Uterus (tissue), 4 donors: ENCODE data around the gene SESN3. TPM values are rescaled to one million over a fixed set of nuclear protein-coding genes. Genes with fewer than 3 reads are reported as not detected.

Source experiments
- DNase-seq, 2 donors: peaks; one replicate each; pipeline ENCODE4 v3.0.0-alpha.2; 2019 to 2020
- H3K27ac ChIP-seq, 2 donors: fragments of 200-600 bp; sonication (generic); 1 replicate in 1 of 2; 2 replicates in 1 of 2; pipeline ENCODE4 v1.5.1; 2016 to 2018
- H3K27me3 ChIP-seq, 2 donors: fragments of 200-600 bp; sonication (generic); one replicate each; pipeline ENCODE4 v1.5.1; 2018 to 2019; ENCODE audit warnings: control low read depth in 1 of 2
- H3K36me3 ChIP-seq, 2 donors: fragments of 200-600 bp; sonication (generic); one replicate each; pipeline ENCODE4 v1.5.1; 2019; ENCODE audit warnings: control low read depth in 1 of 2
- H3K4me1 ChIP-seq, 2 donors: fragments of 200-600 bp; sonication (generic); one replicate each; pipeline ENCODE4 v1.5.1; 2018 to 2019; ENCODE audit warnings: control low read depth in 1 of 2
- H3K4me3 ChIP-seq, 2 donors: fragments of 200-600 bp; sonication (generic); 1 replicate in 1 of 2; 2 replicates in 1 of 2; pipeline ENCODE4 v1.5.1; 2018 to 2019; ENCODE audit warnings: mild to moderate bottlenecking in 1 of 2
- H3K9me3 ChIP-seq, 2 donors: fragments of 200-600 bp; sonication (generic); one replicate each; pipeline ENCODE4 v1.5.1; 2019; ENCODE audit warnings: control low read depth in 1 of 2
- POLR2A ChIP-seq, 2 donors: fragments of 450-650 bp; IDR thresholded peaks; one replicate each; pipeline ENCODE4 v1.6.1; 2016; ENCODE audit warnings: antibody characterized with exemption in 2 of 2, mild to moderate bottlenecking in 1 of 2, moderate library complexity in 1 of 2
- intact Hi-C: fragments of 100-400 bp; cut with DNase I; formaldehyde crosslinking; loops from one replicate; pipeline ENCODE4 v1.15.1; 2023; ENCODE audit warnings: low total_unique reads
- total RNA-seq, 4 donors: library from RNA; depleted of rRNA in 3 of 4; stranded (reverse); fragments of >200 nt in 3 of 4; gene quantifications; one replicate each; pipeline versions ENCODE4 v1.1.0 to v1.2.4, GENCODE V29; 2014 to 2023
- TF ChIP-seq, protein P1 (sequence below), 4 experiments: fragments of 200-600 bp in 2 of 4; fragments of 450-650 bp in 2 of 4; sonication (generic) in 2 of 4; IDR thresholded peaks; one replicate each; pipeline ENCODE4 v1.5.1; 2016 to 2019; ENCODE audit warnings: antibody characterized with exemption in 4 of 4, mild to moderate bottlenecking in 2 of 4, moderate library complexity in 1 of 4
- donor health status: DM: yes; HTN: yes; CAD: no.

Gene SESN3
- total RNA-seq, 4 donors from 2014 or later, result 19.7 to 188 (median 39.3) TPM

DNA sequence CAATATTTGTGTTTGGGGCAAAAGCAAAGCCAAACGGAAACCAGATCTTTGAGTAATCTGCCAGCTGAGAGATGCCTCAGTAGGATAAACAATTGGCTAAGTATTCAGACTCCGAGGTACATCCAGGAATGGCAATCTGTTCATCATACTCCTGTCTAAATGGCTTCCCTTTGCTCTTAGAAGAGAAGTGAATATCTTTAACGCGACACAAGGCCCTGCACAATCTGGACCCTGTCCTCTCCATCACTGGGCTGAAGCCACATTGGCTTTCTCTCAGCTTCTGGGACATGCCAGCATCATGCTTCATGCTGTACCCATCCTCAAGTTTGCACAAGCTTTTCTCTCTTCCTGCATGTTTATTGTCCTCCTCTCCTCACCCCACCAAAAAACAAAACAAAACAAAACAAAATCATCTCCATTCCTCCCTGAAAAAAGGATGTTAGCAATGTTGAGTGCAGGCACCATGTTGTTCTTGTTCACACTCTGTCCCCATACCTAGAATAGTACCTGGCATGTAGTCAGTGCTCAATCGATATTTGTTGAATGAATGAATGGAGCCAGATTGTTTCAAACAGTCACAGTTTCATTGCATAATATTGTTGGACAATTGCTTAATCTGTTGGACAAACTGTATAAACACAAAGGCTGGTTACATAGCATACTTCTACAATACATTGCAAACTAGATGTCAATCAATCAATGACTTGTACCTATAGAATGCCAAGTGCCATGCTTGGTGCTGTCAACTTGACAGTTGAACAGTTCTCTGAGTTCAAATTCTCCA lies 38.2 kb upstream of the SESN3 start:
- H3K4me1 ChIP-seq, result peaks cover 0 to 7% of the 10 kb centered on the region in 2 donors
- H3K27me3 ChIP-seq, result no peaks in the 10 kb centered on the region
- no peak for DNase-seq
- TF ChIP-seq POLR2A (IDR thresholded peaks at IDR 0.05), result no peak
- TF ChIP-seq, protein P1, sequence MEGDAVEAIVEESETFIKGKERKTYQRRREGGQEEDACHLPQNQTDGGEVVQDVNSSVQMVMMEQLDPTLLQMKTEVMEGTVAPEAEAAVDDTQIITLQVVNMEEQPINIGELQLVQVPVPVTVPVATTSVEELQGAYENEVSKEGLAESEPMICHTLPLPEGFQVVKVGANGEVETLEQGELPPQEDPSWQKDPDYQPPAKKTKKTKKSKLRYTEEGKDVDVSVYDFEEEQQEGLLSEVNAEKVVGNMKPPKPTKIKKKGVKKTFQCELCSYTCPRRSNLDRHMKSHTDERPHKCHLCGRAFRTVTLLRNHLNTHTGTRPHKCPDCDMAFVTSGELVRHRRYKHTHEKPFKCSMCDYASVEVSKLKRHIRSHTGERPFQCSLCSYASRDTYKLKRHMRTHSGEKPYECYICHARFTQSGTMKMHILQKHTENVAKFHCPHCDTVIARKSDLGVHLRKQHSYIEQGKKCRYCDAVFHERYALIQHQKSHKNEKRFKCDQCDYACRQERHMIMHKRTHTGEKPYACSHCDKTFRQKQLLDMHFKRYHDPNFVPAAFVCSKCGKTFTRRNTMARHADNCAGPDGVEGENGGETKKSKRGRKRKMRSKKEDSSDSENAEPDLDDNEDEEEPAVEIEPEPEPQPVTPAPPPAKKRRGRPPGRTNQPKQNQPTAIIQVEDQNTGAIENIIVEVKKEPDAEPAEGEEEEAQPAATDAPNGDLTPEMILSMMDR (IDR thresholded peaks at IDR 0.05), result no peak
- H3K27ac ChIP-seq, result no peak overlapping the region
- H3K4me3 ChIP-seq, result no peak overlapping the region
- intact Hi-C loops, result no loop called here
- no peaks in the 10 kb centered on the region for H3K9me3 ChIP-seq
- no peaks in the 10 kb centered on the region for H3K36me3 ChIP-seq

DNA sequence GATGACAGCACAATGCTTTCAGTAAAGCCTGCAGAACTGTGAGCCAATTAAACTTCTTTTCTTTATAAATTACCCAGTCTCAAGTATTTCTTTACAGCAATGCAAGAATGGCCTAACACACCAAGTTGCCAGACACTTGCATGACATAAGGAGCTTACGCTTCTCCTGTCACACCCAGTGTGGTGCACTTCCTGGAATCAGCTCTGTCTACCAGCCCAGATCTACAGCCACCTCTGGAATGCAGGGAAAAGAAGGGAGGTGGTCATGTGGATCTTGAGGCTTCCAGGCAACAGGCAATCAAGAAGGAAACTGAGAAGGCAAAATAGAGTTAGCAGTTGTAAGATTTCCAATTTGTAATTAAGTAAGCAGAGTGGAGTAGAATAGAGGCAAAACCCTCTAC lies 37.4 kb upstream of the SESN3 start:
- H3K9me3 ChIP-seq, result no peaks in the 10 kb centered on the region
- no peak overlapping the region for H3K27ac ChIP-seq
- intact Hi-C loops, result no loop called here
- no peaks in the 10 kb centered on the region for H3K27me3 ChIP-seq
- no peak for TF ChIP-seq POLR2A (IDR thresholded peaks at IDR 0.05)
- TF ChIP-seq, protein P1 (IDR thresholded peaks at IDR 0.05), result no peak
- DNase-seq, result no peak
- no peaks in the 10 kb centered on the region for H3K36me3 ChIP-seq
- no peak overlapping the region for H3K4me3 ChIP-seq
- peaks cover 0 to 7% of the 10 kb centered on the region in 2 donors for H3K4me1 ChIP-seq

DNA sequence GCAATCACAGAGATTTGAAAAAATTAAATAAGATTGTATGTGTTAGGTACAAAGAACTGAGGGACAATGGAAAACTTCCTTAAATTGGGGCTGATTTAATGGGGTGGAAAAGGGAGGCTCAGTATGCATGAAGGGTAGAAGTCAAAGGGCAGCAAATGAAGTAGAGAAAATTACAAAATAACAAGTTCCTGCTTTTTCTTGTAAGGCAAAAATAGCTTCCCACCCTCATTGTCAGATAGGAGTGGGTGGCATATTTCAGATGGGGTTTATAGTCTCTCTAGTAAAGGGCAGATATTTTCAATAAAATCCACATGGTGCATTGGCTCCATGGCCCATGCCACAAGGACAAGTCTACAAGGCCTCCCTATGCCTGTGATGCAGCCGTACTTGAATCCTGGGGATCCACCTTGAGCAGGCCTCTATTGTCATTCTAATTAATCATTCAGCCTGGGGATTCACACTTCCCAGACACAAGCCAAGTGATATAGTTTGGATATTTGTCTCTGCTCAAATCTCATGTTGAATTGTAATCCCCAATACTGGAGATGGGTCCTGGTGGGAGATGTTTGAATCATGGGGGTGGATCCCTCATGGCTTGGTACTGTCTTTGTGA lies 36.7 kb upstream of the SESN3 start:
- intact Hi-C loops, result no loop called here

DNA sequence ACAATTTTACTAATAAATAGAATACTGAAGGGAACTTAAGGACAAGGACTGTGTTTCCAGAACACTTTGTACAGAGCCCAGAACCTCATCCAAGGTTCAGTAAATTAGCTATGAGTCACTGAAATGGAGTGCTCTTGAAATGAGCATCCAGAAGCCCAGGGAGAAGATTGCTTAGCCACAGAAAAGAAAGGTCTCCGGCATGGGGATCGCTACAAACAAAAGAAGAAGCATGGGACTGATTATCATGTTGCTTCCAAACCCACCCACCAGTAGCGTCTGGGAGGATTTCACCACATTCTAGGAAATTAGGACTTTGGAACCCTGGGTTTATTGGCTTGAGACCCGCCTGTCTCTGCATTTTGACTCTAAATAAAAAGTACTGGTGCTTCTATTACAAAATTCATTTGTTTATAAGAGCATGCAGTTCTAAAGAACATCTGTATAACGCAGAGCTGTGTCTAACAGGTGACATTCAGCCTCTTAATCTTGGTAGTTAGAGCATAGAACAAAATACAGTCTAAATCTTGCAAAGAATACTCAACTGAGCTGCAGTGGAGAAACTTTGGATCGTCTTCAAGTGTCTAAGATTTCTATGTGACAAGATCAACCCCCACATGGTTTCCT lies 35.9 kb upstream of the SESN3 start:
- Histone ChIP-seq H3K4me3 (no peak overlapping the region), H3K27me3 (no peaks in the 10 kb centered on the region), H3K9me3 (no peaks in the 10 kb centered on the region), H3K36me3 (no peaks in the 10 kb centered on the region), H3K27ac (peak overlapping the region; percentile 34 to 74), H3K4me1 (peaks cover 0 to 7% of the 10 kb centered on the region in 2 donors)
- intact Hi-C loops, result no loop called here
- no peak for TF ChIP-seq POLR2A (IDR thresholded peaks at IDR 0.05)
- TF ChIP-seq, protein P1 (IDR thresholded peaks at IDR 0.05), result no peak
- DNase-seq, result peak; percentile 44 to 47

More for the DNA sequence above, 36.7 kb upstream of the SESN3 start:
- no peaks in the 10 kb centered on the region for H3K36me3 ChIP-seq
- H3K9me3 ChIP-seq, result no peaks in the 10 kb centered on the region
- H3K27me3 ChIP-seq, result no peaks in the 10 kb centered on the region
- TF ChIP-seq POLR2A (IDR thresholded peaks at IDR 0.05), result no peak
- TF ChIP-seq, protein P1 (IDR thresholded peaks at IDR 0.05), result no peak
- H3K27ac ChIP-seq, result peak overlapping the region; percentile 34 to 74
- no peak overlapping the region for H3K4me3 ChIP-seq
- peaks cover 0 to 7% of the 10 kb centered on the region in 2 donors for H3K4me1 ChIP-seq
- DNase-seq, result no peak

DNA sequence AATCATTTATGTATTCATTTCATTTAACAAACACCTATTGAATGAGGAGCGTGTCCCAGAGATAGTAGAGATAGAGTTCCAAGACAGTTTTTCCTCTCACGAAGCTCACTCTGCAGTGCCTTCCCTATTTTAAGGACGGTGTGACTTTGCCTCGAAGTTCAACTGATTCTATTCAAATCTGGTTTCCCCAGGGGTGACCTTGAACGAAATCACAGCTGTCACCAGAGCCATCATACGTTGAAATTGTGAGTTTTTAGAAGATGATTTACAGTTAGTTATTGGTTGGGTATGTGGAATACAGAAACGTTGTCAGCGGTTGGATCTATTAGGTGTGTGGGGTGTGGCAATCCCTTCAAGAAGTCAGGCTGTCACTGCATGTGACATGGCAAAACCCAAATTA lies 33.9 kb upstream of the SESN3 start:
- DNase-seq, result no peak
- no peak overlapping the region for H3K27ac ChIP-seq
- intact Hi-C loops, result no loop called here
- TF ChIP-seq, protein P1 (IDR thresholded peaks at IDR 0.05), result no peak
- no peak for TF ChIP-seq POLR2A (IDR thresholded peaks at IDR 0.05)
- peaks cover 0 to 7% of the 10 kb centered on the region in 2 donors for H3K4me1 ChIP-seq
- H3K36me3 ChIP-seq, result no peaks in the 10 kb centered on the region
- H3K27me3 ChIP-seq, result no peaks in the 10 kb centered on the region
- no peaks in the 10 kb centered on the region for H3K9me3 ChIP-seq
- H3K4me3 ChIP-seq, result no peak overlapping the region
